HEK293 (cell line): ENCODE measurements around the gene FTL.
A peak's percentile ranks its signal among the peaks of the same experiment; 100 is the strongest.

Source experiments
- CTCF ChIA-PET: fragments of 350-600 bp; formaldehyde crosslinking; extraction: SDS; loops from one replicate; lab custom pipeline; 2021; ENCODE audit warnings: antibody characterized with exemption; lab: Yijun Ruan, JAX
- POLR2A ChIA-PET: fragments of 300-600 bp; formaldehyde crosslinking; extraction: SDS; loops from one replicate; lab custom pipeline; 2020; ENCODE audit warnings: antibody characterized with exemption, inconsistent platforms; lab: Yijun Ruan, JAX
- H3K27ac ChIP-seq: fragments of 200-500 bp; sonication (Bioruptor generic); 2 replicates; pipeline ENCODE4 v1.5.1; 2014; ENCODE audit warnings: low read depth, low read length, control low read depth, inconsistent platforms; ENCODE audit errors: extremely low read depth
- H3K36me3 ChIP-seq, 2 experiments: fragments of 200-500 bp in 1 of 2; sonication (Bioruptor generic) in 1 of 2; 1 replicate in 1 of 2; 2 replicates in 1 of 2; pipeline ENCODE4 v1.5.1; 2014 to 2017; ENCODE audit warnings: inconsistent platforms in 2 of 2, low read length in 2 of 2; ENCODE audit not compliant: control insufficient read depth in 2 of 2, insufficient read depth in 1 of 2
- H3K4me1 ChIP-seq: fragments of 200-500 bp; sonication (Bioruptor generic); 2 replicates; pipeline ENCODE4 v1.5.1; 2014; ENCODE audit warnings: mild to moderate bottlenecking, low read length, inconsistent platforms; ENCODE audit not compliant: control insufficient read depth, insufficient read depth
- H3K4me3 ChIP-seq: 2 replicates; pipeline ENCODE4 v1.5.1; 2011; ENCODE audit warnings: low read depth, mild to moderate bottlenecking, control low read depth, low read length, moderate library complexity
- H3K9me3 ChIP-seq: fragments of 200-500 bp; sonication (Bioruptor generic); 2 replicates; pipeline ENCODE4 v1.5.1; 2014; ENCODE audit warnings: low read depth, low read length, inconsistent platforms; ENCODE audit not compliant: control insufficient read depth, insufficient read depth
- ATF2 ChIP-seq: fragments of 450-650 bp; formaldehyde crosslinking; IDR thresholded peaks from 2 replicates; pipeline ENCODE4 v1.5.1; 2016; ENCODE audit warnings: missing biosample characterization, missing genetic modification characterization, low read depth
- EGR2 ChIP-seq: fragments of 450-650 bp; formaldehyde crosslinking; IDR thresholded peaks from 2 replicates; pipeline ENCODE4 v1.5.1; 2016; ENCODE audit warnings: low read depth, missing biosample characterization, missing genetic modification characterization
- KLF17 ChIP-seq: fragments of 450-650 bp; formaldehyde crosslinking; IDR thresholded peaks from 2 replicates; pipeline ENCODE4 v1.5.1; 2016; ENCODE audit warnings: missing biosample characterization, missing genetic modification characterization
- KLF8 ChIP-seq: fragments of 450-650 bp; formaldehyde crosslinking; IDR thresholded peaks from 2 replicates; pipeline ENCODE4 v1.5.1; 2016; ENCODE audit warnings: missing biosample characterization, missing genetic modification characterization
- SP7 ChIP-seq: fragments of 450-650 bp; formaldehyde crosslinking; IDR thresholded peaks from 2 replicates; pipeline ENCODE4 v1.5.1; 2016; ENCODE audit warnings: missing biosample characterization, missing genetic modification characterization
- ZBTB10 ChIP-seq: fragments of 450-650 bp; formaldehyde crosslinking; IDR thresholded peaks from 2 replicates; pipeline ENCODE4 v1.5.1; 2016; ENCODE audit warnings: missing biosample characterization, missing genetic modification characterization
- ZBTB17 ChIP-seq: fragments of 450-650 bp; formaldehyde crosslinking; IDR thresholded peaks from 2 replicates; pipeline ENCODE4 v1.5.1; 2016; ENCODE audit warnings: missing biosample characterization, missing genetic modification characterization
- ZBTB20 ChIP-seq: fragments of 450-650 bp; formaldehyde crosslinking; IDR thresholded peaks from 2 replicates; pipeline ENCODE4 v1.5.1; 2016; ENCODE audit warnings: missing biosample characterization, missing genetic modification characterization
- ZBTB21 ChIP-seq: fragments of 450-650 bp; formaldehyde crosslinking; IDR thresholded peaks from 2 replicates; pipeline ENCODE4 v1.5.1; 2017; ENCODE audit warnings: missing biosample characterization, missing genetic modification characterization
- ZBTB6 ChIP-seq: fragments of 450-650 bp; formaldehyde crosslinking; IDR thresholded peaks from 2 replicates; pipeline ENCODE4 v1.5.1; 2017; ENCODE audit warnings: missing biosample characterization, missing genetic modification characterization
- ZFHX2 ChIP-seq: fragments of 450-650 bp; formaldehyde crosslinking; conservative IDR thresholded peaks from 2 replicates; pipeline ENCODE4 v1.5.1; 2016; ENCODE audit warnings: missing biosample characterization, missing genetic modification characterization
- ZFP69B ChIP-seq: fragments of 450-650 bp; formaldehyde crosslinking; IDR thresholded peaks from 2 replicates; pipeline ENCODE4 v1.5.1; 2016; ENCODE audit warnings: missing biosample characterization, missing genetic modification characterization
- ZNF121 ChIP-seq: fragments of 450-650 bp; formaldehyde crosslinking; IDR thresholded peaks from 2 replicates; pipeline ENCODE4 v1.5.1; 2016; ENCODE audit warnings: missing biosample characterization, missing genetic modification characterization
- ZNF354C ChIP-seq: fragments of 450-650 bp; formaldehyde crosslinking; IDR thresholded peaks from 2 replicates; pipeline ENCODE4 v1.5.1; 2016; ENCODE audit warnings: missing biosample characterization, missing genetic modification characterization, low read depth, borderline replicate concordance
- ZNF398 ChIP-seq: fragments of 450-650 bp; formaldehyde crosslinking; IDR thresholded peaks from 2 replicates; pipeline ENCODE4 v1.5.1; 2017; ENCODE audit warnings: missing biosample characterization, missing genetic modification characterization
- ZNF513 ChIP-seq: fragments of 450-650 bp; IDR thresholded peaks from 2 replicates; pipeline ENCODE4 v1.5.1; 2018; ENCODE audit warnings: missing biosample characterization, missing genetic modification characterization
- ZNF548 ChIP-seq: fragments of 450-650 bp; formaldehyde crosslinking; IDR thresholded peaks from 2 replicates; pipeline ENCODE4 v1.5.1; 2016; ENCODE audit warnings: missing biosample characterization, missing genetic modification characterization
- ZNF596 ChIP-seq: fragments of 450-650 bp; IDR thresholded peaks from 2 replicates; pipeline ENCODE4 v1.5.0; 2018; ENCODE audit warnings: missing biosample characterization, mild to moderate bottlenecking, missing genetic modification characterization, moderate library complexity
- ZNF629 ChIP-seq: fragments of 450-650 bp; formaldehyde crosslinking; IDR thresholded peaks from 2 replicates; pipeline ENCODE4 v1.5.1; 2017; ENCODE audit warnings: missing biosample characterization, missing genetic modification characterization
- TF ChIP-seq, protein P1 (sequence below): fragments of 450-650 bp; formaldehyde crosslinking; IDR thresholded peaks from 2 replicates; pipeline ENCODE4 v1.5.1; 2017; ENCODE audit warnings: missing biosample characterization, missing genetic modification characterization
- TF ChIP-seq, protein P2 (sequence below): fragments of 450-650 bp; formaldehyde crosslinking; IDR thresholded peaks from 2 replicates; pipeline ENCODE4 v1.5.1; 2017; ENCODE audit warnings: missing biosample characterization, missing genetic modification characterization
- TF ChIP-seq, protein P3 (sequence below): fragments of 450-650 bp; formaldehyde crosslinking; IDR thresholded peaks from 2 replicates; pipeline ENCODE4 v1.5.1; 2016; ENCODE audit warnings: missing biosample characterization, missing genetic modification characterization

FTL gene

GRCh38 chr19:49014123-49014869 lies 49.2 kb downstream of the FTL start:
- ChIA-PET CTCF (interaction anchor here (0.7 to 9.4 kb wide), 7 partner anchors 15 to 83 kb away, joined by 3 to 133 read pairs (median 4); partner anchors contain the start of gene CGB7), POLR2A (interaction anchor here (1.0 to 2.7 kb wide), 5 partner anchors 14 to 56 kb away, joined by 3 to 19 read pairs (median 4); partner anchors contain the start of genes GYS1 and RUVBL2)
- Histone ChIP-seq H3K4me3 (no peak overlapping the region), H3K36me3 (peaks cover 19 to 67% of the 10 kb centered on the region in 2 experiments; a peak in 2 of 3 replicates), H3K4me1 (peaks cover 5% of the 10 kb centered on the region), H3K9me3 (no peaks in the 10 kb centered on the region), H3K27ac (0 out of 2 replicates have a peak overlapping the region, but pooled peaks have one; percentile 16)
- TF ChIP-seq ATF2 (tag by site-specific recombination) (peak; percentile 75), ZBTB20 (tag by site-specific recombination) (no peak), ZBTB10 (tag by site-specific recombination) (0 out of 2 replicates have a peak, but pooled peaks have one; percentile 39), ZNF629 (tag by site-specific recombination) (peak; percentile 82), ZNF513 (tag by site-specific recombination) (no peak), ZBTB6 (no peak), ZBTB17 (tag by site-specific recombination) (no peak), SP7 (tag by site-specific recombination) (peak; percentile 61), ZNF121 (tag by site-specific recombination) (no peak), ZNF596 (no peak), ZBTB21 (tag by site-specific recombination) (peak; percentile 89), KLF17 (tag by site-specific recombination) (0 out of 2 replicates have a peak, but pooled peaks have one; percentile 53), ZNF548 (no peak), ZNF398 (tag by site-specific recombination) (peak; percentile 39), ZNF354C (tag by site-specific recombination) (no peak), EGR2 (tag by site-specific recombination) (0 out of 2 replicates have a peak, but pooled peaks have one; percentile 15), KLF8 (tag by site-specific recombination) (0 out of 2 replicates have a peak, but pooled peaks have one; percentile 10), ZFP69B (tag by site-specific recombination) (peak; percentile 64; the same call in 1 of the 2 replicates), ZFHX2 (tag by site-specific recombination) (peak; percentile 69)
- TF ChIP-seq, protein P1, sequence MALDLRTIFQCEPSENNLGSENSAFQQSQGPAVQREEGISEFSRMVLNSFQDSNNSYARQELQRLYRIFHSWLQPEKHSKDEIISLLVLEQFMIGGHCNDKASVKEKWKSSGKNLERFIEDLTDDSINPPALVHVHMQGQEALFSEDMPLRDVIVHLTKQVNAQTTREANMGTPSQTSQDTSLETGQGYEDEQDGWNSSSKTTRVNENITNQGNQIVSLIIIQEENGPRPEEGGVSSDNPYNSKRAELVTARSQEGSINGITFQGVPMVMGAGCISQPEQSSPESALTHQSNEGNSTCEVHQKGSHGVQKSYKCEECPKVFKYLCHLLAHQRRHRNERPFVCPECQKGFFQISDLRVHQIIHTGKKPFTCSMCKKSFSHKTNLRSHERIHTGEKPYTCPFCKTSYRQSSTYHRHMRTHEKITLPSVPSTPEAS (tag by site-specific recombination): no peak
- TF ChIP-seq, protein P2, sequence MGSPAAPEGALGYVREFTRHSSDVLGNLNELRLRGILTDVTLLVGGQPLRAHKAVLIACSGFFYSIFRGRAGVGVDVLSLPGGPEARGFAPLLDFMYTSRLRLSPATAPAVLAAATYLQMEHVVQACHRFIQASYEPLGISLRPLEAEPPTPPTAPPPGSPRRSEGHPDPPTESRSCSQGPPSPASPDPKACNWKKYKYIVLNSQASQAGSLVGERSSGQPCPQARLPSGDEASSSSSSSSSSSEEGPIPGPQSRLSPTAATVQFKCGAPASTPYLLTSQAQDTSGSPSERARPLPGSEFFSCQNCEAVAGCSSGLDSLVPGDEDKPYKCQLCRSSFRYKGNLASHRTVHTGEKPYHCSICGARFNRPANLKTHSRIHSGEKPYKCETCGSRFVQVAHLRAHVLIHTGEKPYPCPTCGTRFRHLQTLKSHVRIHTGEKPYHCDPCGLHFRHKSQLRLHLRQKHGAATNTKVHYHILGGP (tag by site-specific recombination): no peak
- TF ChIP-seq, protein P3, sequence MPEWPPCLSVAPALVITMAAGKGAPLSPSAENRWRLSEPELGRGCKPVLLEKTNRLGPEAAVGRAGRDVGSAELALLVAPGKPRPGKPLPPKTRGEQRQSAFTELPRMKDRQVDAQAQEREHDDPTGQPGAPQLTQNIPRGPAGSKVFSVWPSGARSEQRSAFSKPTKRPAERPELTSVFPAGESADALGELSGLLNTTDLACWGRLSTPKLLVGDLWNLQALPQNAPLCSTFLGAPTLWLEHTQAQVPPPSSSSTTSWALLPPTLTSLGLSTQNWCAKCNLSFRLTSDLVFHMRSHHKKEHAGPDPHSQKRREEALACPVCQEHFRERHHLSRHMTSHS (tag by site-specific recombination): no peak
